Skeletal muscle cell (primary cell): ENCODE data around the gene IQCN.
"Not testable (repeated sequence)": the region's sequence is repeated elsewhere in the genome, so short reads cannot be mapped to it uniquely, and the experiment has no call there.

ENCODE experiments used
- DNase-seq: peaks from one replicate; pipeline ENCODE4 v3.0.0-alpha.2; 2010; ENCODE audit warnings: low read depth
- H3K4me3 ChIP-seq: 2 replicates; pipeline ENCODE4 v1.5.1; 2011; ENCODE audit warnings: low read depth, mild to moderate bottlenecking, control low read depth, low read length, moderate library complexity

The IQCN gene

DNA sequence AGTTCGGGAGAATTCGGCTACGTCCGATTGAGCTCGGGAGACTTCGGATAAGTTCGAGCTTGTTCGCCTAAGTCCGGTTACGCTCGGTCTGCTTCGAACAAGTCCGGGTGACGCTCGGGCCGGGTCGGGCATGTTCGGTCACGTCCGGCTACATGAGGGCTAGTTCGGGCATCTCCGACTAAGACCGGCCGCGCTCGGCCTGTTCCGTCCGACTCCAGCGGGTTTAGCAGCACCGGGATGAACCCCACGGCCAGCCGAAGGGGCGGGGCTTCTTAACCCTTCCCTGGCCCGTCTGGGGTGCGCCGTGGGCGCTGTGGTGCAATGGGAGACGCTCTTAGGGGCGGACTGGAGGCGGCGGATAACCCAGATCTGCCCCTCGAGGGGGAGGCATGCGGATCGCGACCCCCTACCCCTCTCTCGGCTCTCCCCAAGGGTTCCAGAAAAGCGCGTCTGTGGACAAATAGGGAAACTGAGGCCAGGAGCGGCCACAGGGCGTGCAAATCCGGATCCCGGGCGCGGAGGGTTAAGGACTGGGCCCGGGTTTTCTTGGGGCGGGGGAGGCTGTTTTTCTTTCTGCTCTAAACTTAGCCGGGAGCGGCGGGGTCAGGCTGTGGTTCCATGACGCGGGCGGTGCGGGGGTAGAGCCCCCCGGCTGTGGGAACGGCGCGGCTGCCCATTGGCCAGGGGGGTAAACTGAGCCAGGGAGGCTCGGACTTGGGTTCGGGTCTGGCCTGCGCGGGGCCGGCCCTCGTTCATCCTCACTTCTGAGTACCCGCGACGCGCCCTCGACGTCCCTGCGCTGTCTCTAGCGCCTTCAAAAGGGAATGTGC lies 49.5 kb downstream of the IQCN start:
- H3K4me3 ChIP-seq = peak overlapping the region; percentile 47
- peak; percentile 94 for DNase-seq

DNA sequence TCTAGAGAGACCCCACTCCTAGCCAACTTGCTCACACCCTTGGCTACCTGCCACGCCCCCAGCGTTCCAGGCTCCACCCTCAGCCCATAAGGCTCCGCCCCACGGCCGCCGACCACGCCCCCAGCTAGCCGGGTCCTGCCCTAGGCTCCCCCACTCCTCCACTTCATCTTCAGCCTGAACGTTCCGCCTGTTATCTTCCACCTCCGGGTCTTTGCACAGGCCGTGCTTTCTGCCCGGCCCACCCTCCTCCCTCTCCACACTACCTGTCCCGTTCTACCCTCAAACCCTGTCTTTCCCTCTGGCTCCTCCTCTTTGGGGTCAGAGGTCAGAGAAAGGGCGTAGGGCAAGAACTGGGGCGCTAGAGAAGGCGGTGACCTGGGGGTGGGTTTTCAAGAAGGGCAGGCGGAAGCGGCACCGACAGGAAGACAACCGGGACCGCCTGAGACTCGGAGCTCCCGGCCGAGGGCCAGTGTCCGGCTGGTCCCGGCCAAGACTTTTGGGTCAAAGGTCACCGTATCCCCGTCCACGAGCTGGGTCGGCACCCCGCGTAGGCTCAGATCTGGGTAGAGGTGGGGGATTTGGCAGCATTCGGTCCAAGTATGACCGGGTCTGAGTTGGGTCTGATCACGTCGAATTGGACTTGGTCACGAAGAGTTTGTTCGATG lies 50.3 kb downstream of the IQCN start:
- DNase-seq = no peak
- H3K4me3 ChIP-seq = peak overlapping the region; percentile 47

DNA sequence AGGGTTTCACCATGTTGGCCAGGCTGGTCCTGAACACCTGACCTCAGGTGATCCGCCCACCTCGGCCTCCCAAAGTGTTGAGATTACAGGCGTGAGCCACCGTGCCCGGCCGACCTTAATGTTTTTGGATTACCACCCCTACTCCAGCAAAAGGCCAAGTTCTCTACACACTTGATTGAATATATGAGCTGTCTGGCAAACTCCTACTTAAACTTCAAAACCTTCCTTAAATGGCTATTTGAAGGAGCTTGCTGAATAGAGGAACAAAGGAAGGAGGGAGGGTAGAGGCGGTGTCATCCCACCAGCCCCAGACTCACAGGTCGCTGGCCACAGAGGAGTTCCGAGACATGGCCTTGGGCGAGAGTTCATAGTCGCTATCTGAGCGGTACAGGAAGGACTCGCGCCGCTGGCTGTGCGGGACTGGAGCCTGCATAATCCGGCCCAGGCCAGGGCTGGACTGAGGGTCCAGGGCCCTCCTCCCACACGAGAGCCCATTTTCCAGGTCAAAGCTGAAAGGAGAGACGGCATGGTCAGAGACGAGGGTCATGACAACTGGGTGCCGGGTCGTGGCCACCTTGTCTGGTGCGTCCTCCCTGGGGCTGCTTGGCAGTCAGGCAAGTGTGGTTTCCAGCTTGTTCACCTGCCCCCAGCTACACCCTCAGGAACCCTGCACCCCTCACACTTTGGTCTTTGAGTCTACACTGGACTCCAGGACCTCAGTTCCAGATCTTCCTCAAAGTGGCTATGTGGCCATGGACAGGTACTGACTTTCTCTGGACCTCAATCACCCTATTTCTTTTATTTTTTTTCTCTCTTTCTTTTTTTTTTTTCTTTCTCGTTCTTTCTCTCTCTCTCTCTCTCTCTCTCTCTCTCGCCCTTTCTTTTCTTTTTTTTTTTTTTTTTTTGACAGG lies 52.2 kb downstream of the IQCN start:
- no peak for DNase-seq

DNA sequence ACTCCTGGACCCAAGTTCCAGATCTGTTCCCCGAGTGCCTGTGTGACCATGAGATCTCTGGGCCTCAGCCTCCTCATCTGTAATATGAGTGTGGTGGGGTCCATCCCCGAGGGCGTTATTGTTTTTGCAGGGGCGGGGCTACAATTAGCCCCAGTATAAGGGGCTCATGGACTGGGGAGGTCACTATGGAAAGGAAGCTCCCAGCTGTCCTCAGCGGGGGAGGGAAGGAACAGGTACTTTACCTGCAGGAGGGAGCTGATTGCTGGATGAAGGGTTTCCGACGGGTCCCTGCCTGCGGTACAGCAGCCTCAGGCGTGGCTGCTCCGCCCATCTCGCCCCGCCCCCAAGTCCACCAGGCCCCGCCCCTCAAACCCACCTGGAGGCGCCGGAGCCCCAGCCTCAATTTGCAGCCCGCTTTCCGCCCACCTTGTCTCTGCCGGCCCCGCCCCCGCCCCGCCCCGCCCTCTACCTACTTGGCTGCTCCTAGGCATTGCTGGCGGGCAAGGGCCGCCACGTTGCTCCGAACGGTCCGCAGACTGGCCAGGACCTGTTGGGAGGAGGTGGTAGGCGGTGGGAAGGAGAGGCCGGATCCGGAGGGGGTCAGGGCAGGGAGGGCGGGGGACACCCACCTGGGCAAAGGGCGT lies 53.5 kb downstream of the IQCN start:
- DNase-seq = no peak
- H3K4me3 ChIP-seq = no peak overlapping the region

More for the DNA sequence above, 52.2 kb downstream of the IQCN start:
- H3K4me3 ChIP-seq = no peak overlapping the region

DNA sequence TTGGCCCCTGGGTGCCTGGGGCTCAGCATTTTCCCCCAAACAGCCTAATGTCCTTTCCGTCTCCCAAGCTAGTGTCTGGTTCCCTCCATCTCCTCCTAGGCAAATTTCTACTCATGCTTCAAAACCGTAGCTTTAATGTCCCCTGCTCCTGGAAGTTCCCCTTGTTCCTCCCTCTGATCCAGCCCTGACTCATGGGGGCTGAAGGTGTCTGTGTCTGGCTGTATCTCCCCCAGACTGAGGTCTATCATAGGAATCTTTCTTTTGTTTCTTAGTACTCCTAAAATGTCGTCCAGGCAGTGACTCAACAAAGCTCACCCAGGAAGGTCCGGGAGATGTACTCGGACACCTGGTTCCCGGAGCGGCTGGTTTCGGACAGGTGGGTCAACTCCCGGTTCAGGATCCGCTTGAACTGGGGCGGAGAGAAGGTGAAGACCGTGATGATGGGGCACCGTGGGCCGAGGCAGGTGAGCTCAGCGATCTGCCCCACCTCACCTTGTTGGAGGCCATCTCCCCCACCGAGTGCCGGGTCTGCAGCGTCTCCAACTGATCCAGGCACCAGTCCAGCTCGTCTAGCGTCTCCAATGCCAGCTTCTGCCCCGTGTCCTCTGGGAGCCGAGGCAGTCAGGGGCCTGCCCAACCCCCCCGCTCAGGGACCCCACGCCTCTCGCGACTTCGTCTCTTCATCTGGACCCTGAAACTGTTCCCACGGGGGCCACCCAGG lies 54.2 kb downstream of the IQCN start:
- DNase-seq = no peak
- no peak overlapping the region for H3K4me3 ChIP-seq

DNA sequence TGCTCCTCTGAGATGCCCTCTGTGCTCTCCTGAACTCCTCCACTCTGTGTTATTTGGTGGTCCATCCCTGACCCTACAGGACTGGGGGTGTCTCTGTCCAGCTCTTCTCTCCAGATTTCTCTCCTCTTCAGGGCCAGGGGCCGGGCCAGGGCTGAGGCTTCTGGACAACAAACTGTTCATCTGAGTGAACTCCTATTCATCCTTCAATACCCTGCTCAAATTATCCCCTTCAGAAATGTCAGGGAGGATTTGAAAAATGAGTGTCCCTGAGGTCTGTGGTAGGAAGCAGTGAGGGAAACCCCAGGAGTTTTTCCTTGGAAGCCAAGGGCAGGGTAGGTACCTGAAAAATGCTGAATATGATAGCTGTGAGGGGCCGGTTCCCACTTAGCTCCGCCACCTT lies 55.7 kb downstream of the IQCN start:
- H3K4me3 ChIP-seq = no peak overlapping the region
- no peak for DNase-seq

DNA sequence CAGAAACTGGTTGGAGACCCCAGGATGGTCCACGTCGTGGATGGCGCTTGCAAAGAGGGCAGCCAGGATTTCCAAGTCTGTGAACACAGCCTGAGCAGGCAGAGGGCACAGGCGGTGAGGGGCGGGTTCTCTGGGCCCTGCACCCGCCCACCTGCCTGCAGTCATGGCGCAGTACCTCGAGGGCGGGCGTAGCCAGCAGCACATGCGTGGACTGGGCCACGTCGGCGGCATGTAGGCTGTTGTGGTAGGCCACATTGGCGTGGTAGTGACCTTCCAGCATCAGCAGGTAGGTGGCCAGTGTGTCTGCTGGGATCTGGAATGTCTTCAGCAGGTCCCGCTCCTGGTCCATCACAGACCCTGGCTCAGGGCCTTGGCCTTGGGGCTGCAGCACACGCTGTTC lies 56.1 kb downstream of the IQCN start:
- no peak for DNase-seq
- H3K4me3 ChIP-seq = no peak overlapping the region

DNA sequence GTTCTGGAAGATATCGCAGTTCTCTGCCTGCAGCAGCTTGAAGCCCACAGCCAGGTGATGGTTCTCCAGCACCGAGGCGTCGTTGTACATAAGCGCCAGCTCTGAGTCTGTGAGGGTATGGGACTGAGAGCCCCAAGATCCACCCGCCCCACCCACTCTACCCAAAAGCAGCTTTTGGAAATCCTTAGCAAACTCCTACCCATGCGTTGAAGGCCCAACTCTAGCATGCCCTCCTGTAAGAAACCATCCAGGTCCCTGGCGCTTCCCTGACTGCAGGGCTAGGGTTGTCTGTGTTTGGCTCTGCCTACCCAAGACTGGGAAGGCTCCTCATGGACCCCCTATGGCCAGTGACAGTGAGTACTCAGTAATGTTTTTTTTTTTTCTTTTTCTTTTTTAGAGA lies 57.5 kb downstream of the IQCN start:
- H3K4me3 ChIP-seq = no peak overlapping the region
- no peak for DNase-seq

DNA sequence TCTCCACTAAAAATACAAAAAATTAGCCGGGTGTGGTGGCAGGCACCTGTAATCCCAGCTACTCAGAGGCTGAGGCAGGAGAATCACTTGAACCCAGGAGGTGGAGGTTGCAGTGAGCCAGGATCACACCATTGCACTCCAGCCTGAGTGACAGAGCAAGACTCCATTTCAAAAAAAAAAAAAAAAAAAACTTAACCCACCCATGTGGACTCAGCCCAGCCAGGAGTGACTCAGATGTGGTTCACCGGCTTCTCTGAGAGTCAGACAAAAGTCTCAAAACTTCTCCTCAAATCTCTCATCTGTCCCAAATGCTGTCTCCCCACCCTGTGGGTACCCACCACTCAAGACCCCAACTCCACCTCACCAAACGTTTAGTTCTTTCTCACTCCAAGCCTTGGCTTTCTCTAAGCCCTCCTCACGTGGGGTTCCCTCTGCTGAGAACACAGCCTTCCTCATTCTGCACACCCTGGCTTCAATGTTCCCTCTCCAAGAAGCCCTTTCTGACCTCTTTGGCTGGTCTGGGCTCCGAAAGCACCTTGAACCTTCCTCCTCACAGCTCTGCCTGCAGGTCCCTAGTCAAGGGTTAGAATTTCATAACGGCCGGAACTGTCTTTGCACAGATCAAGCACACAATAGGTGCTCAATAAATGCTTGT lies 59.3 kb downstream of the IQCN start:
- H3K4me3 ChIP-seq = no peak overlapping the region
- no peak for DNase-seq

DNA sequence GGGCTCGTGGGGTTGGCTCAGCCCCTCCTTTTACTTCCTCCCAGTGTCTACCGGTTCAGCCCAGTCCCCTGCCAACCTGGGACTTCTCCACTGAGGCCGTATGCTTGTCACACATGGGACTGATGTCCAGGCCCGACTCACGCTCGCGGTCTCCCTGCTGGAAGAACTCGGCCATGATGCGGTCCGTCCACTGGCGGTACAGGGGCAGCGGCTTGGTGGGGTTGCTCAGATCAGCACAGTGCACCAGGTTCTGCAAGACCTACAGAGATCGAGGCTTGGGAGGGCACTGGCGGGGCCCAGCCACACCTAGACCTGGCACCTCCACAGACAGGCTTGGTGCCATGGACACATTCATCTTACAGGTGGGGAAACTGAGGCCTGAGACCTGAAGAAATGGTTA lies 62.6 kb downstream of the IQCN start:
- no peak for DNase-seq
- no peak overlapping the region for H3K4me3 ChIP-seq

DNA sequence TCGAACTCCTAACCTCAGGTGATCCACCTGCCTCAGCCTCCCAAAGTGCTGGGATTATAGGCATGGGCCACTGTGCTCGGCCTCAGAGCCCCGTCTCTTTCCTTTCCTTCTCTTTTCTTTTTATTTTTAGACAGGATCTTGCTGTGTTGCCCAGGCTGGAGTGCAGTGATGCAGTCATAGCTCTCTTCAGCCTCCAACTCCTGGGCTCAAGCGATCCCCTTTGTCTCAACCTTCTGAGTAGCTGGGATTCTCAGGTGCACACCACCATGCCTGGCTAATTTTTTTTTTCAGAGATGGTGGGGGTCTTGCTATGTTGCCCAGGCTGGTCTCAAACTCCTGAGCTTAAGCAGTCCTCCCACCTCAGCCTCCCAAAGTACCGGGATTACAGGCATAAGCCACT lies 64.3 kb downstream of the IQCN start:
- DNase-seq = not testable (repeated sequence)

DNA sequence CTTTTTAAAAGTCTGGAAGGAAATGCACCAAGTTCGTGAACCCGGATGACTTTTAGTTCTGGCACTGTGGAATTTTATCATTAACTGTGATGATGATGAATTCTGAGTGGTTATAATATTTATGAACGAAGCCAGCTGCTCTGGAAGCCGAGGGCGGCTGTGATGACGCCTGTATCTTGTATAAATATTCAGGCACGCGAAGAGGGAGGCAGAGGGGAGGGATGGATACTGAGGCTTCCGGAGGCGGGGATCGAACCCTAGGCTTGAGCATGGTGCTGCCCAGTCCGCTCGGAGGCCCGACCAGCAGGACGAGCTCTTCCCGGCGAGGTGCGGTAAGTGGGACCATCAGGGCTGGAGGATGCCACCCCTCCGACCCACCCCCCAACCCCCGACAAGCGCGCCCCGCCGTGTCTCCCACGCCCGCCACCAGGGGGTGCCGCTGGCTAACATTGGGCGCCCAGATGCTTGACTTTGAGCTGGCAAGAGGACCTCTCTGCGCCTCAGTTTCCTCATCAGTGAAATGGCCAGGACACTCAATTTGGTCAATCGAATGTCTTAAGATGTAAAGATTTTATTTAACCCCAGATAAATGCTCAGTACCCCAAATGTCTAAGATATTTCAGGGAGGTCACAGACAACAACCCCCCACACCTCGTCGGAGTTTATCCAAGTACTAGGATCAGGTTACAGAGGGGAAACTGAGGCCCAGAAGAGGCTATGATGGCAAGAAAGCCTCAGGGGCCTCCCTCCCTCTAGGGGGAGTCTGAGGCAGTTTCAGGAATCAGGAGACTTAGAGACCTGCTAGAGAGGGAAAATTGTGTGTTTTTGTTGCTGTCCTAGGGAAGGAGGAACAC lies 65.9 kb downstream of the IQCN start:
- H3K4me3 ChIP-seq = no peak overlapping the region
- no peak for DNase-seq

More for the DNA sequence above, 64.3 kb downstream of the IQCN start:
- H3K4me3 ChIP-seq = not testable (repeated sequence)
